ENCODE measurements around the gene GLIS1. TPM values are rescaled to one million over a fixed set of nuclear protein-coding genes. Genes with fewer than 3 reads are reported as not detected.

Gene GLIS1
- total and polyA plus RNA-seq, 10 of the 15 experiments (the other 5 are each of a cell fraction or from before 2014, with no cell fraction given) = not detected

DNA sequence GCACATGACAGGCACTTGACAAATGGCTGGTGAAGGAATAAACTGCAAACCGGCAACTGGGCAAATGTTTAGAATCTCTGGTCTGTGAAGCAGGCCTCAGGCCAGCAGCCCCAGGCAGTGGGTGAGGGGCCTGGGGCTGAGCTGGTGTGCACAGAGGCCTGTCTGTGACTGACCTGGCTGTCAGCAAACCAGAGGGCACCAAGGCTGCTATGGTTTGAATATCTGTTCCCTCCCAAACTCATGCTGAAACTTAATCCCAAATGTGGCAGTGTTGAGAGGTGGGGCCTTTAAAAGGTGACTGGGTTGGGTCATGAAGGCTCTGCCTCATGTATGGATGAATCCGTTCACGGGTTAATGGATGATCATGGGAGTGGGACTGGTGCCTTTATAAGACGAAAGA lies 140.0 kb downstream of the GLIS1 start (continued):
- TF ChIP-seq TAF1 (IDR thresholded peaks at IDR 0.05; ENCODE audit: borderline replicate concordance, low read depth, low read length) (no peak), MTA3 (IDR thresholded peaks at IDR 0.05; ENCODE audit: borderline replicate concordance, low read length) (no peak), HDAC2 (IDR thresholded peaks at IDR 0.05) (no peak)
- TF ChIP-seq, protein P1, sequence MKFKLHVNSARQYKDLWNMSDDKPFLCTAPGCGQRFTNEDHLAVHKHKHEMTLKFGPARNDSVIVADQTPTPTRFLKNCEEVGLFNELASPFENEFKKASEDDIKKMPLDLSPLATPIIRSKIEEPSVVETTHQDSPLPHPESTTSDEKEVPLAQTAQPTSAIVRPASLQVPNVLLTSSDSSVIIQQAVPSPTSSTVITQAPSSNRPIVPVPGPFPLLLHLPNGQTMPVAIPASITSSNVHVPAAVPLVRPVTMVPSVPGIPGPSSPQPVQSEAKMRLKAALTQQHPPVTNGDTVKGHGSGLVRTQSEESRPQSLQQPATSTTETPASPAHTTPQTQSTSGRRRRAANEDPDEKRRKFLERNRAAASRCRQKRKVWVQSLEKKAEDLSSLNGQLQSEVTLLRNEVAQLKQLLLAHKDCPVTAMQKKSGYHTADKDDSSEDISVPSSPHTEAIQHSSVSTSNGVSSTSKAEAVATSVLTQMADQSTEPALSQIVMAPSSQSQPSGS (IDR thresholded peaks at IDR 0.05; ENCODE audit: low read length) = no peak

DNA sequence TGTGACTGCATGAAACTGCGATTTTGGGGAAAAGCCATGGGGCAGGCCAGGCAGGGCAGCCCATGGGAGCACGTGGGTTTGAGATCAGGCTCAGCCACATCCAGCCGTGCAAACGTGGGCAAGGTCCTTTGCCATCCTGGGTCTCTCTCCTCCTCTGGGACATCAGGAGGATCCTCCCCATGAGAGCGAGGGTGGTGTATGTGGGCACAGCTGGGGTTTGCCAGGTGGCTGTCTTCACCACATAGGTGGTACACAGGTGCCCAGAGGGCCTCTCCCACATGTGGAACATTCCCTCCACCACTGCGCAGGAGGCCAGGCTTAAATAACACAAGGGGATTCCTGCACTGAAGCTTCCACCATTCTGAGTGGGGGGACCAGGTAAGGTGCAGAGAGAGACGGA lies 143.1 kb downstream of the GLIS1 start:
- Histone ChIP-seq H3K36me3 (ENCODE audit: control insufficient read depth in 2 of 2, insufficient read depth in 2 of 2, low read length in 1 of 2) (no peaks in the 10 kb centered on the region), H3K4me1 (ENCODE audit: control insufficient read depth, insufficient read depth, low read length) (no peaks in the 10 kb centered on the region), H3K79me2 (ENCODE audit: control insufficient read depth, insufficient read depth, low read length) (no peaks in the 10 kb centered on the region), H3K4me2 (ENCODE audit: control insufficient read depth, insufficient read depth) (no peak overlapping the region), H3K27me3 (replicated peaks in 1 of 2; ENCODE audit: control insufficient read depth in 2 of 2, insufficient read depth in 2 of 2, low read length in 1 of 2) (no peaks in the 10 kb centered on the region; a peak in 2 of 4 replicates), H2AFZ (ENCODE audit: control insufficient read depth, low read depth, low read length) (no peak overlapping the region), H3K9me3 (replicated peaks; ENCODE audit: control insufficient read depth, insufficient read depth, low read length) (no peaks in the 10 kb centered on the region), H3K9ac (ENCODE audit: control insufficient read depth, insufficient read depth, low read length) (no peak overlapping the region), H3K27ac (ENCODE audit: control insufficient read depth, insufficient read depth) (no peak overlapping the region), H4K20me1 (ENCODE audit: control insufficient read depth, insufficient read depth) (no peaks in the 10 kb centered on the region), H3K4me3 (no peak overlapping the region)
- ChIA-PET RAD21 (ENCODE audit: unreplicated experiment) (no interaction called here), POLR2A (no interaction called here), CTCF (no interaction called here), SMC1A (ENCODE audit: uncharacterized antibody, unreplicated experiment) (no interaction called here)
- WGBS (ENCODE audit: insufficient coverage, insufficient replicate concordance, low lambda C conversion rate, missing lambda C conversion rate) = 29% methylated on average over 7 of the region's 7 CpGs
- intact Hi-C loops (cut with micrococcal nuclease; ENCODE audit: unreplicated experiment) = no loop called here
- TF ChIP-seq, protein P2, sequence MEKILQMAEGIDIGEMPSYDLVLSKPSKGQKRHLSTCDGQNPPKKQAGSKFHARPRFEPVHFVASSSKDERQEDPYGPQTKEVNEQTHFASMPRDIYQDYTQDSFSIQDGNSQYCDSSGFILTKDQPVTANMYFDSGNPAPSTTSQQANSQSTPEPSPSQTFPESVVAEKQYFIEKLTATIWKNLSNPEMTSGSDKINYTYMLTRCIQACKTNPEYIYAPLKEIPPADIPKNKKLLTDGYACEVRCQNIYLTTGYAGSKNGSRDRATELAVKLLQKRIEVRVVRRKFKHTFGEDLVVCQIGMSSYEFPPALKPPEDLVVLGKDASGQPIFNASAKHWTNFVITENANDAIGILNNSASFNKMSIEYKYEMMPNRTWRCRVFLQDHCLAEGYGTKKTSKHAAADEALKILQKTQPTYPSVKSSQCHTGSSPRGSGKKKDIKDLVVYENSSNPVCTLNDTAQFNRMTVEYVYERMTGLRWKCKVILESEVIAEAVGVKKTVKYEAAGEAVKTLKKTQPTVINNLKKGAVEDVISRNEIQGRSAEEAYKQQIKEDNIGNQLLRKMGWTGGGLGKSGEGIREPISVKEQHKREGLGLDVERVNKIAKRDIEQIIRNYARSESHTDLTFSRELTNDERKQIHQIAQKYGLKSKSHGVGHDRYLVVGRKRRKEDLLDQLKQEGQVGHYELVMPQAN (conservative IDR thresholded peaks at IDR 0.05) = no peak
- TF ChIP-seq TCF7 (IDR thresholded peaks at IDR 0.05; ENCODE audit: borderline replicate concordance) (no peak), RAD51 (IDR thresholded peaks at IDR 0.05) (no peak), YY1 (IDR thresholded peaks at IDR 0.05; ENCODE audit: low read depth, low read length) (no peak)
- TF ChIP-seq, protein P3, sequence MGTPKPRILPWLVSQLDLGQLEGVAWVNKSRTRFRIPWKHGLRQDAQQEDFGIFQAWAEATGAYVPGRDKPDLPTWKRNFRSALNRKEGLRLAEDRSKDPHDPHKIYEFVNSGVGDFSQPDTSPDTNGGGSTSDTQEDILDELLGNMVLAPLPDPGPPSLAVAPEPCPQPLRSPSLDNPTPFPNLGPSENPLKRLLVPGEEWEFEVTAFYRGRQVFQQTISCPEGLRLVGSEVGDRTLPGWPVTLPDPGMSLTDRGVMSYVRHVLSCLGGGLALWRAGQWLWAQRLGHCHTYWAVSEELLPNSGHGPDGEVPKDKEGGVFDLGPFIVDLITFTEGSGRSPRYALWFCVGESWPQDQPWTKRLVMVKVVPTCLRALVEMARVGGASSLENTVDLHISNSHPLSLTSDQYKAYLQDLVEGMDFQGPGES (IDR thresholded peaks at IDR 0.05) = no peak
- in situ Hi-C loops (cut with MboI) = no loop called here
- ATAC-seq (no peak), DNase-seq (ENCODE audit: low read depth, low spot score) (no peak), FAIRE-seq (no peak)
- BruUV-seq (replicated peaks) = no TSS peak

All from GM12878 (cell line).